GM19452 (cell line): ENCODE results near the gene ASF1A.
"Not testable (repeated sequence)": the region's sequence is repeated elsewhere in the genome, so short reads cannot be mapped to it uniquely, and the experiment has no call there.

Source experiments
- ATAC-seq: cut with Tn5 transposase; IDR thresholded peaks from one replicate; pipeline ENCODE4 v1.9.1; 2021; ENCODE audit not compliant: unreplicated experiment

Gene ASF1A

DNA sequence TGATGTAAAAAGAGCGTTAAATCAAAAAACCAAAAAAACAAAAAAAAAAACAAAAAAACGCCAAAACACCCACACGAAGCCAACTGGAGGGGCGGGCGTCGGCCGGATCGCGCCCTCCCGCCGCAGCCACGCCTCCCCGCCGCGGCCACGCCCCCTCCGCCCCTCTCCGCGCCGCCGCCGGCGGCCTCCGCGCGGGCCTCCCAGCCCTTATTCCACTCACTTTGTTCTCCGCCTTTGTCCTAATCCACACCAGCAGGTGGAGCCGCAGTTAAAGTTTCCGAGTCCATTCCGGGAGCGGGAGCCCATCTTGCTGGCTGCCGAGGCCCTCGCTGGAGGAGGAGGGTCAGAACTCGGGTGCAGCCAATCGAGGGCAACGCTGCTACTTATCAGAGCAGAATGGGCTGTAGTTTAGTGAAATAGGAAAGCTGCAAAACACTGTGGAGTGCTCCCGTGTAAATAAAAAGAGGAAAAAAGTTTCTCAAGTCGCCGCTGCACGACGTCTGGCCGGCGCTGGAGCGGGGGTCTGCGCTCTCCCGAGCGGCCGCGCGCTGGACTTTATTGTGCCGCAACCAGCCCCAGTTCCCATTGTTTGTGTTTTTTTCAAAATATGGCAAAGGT is at the start of gene ASF1A:
Gene ASF1A, plus strand, starts transcription at position 346 of the 618 bp plus-strand sequence. Its CDS starts 262 bp downstream, at position 608.
- ATAC-seq, result peak; percentile 56

DNA sequence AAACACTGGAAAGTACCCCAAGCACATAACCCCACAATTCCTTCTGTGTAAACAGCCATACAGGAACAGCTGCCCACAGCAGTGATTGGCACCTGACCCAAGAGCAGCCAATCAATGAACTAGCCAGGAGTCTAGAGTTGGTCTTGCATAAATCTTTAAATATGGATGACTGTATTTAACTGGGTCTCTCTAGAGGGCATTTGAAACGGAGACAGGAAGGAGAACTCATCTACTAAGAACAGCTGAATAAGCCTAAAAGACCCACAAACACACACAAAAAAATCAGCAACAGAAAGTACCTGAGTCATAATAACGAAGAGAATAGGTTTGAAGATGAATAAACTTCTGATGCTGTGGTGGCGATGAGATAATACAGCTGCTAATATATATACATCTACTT is 49.0 kb upstream of the ASF1A start:
- ATAC-seq, result peak; percentile 39

DNA sequence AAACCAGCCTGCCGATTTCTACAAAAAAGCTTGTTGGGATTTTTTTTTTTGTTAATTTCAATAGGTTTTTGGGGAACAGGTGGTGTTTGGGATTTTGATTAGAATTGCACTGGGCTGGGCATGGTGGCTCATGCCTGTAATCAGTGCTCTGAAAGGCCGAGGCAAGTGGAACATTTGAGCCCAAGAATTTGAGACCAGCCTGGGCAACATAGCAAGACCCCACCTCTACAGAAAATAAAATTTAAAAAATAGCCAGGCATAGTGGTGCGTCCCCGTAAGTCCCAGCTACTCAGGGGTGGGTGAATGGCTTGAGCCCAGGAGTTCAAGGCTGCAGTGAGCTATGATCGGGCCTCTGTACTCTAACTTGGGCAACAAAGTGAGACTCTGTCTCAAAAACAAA is 40.5 kb upstream of the ASF1A start:
- ATAC-seq, result no peak

DNA sequence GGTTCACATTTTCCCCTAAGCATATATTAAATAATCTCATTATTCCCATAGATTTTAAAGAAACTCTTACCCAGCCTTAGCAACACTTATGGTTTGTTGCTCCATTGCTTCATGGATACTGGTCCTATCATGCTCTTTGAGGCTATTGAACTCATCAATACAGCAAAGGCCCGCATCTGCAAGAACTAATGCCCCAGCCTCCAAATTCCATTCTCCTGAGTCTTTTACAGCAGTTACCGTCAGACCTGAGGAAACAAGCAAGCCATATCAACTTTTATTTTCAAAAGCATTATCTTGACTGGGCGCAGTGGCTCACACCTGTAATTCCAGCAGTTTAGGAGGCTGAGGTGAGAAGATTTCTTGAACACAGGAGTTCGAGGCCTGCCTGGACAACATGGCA is 37.7 kb upstream of the ASF1A start:
- no peak for ATAC-seq

DNA sequence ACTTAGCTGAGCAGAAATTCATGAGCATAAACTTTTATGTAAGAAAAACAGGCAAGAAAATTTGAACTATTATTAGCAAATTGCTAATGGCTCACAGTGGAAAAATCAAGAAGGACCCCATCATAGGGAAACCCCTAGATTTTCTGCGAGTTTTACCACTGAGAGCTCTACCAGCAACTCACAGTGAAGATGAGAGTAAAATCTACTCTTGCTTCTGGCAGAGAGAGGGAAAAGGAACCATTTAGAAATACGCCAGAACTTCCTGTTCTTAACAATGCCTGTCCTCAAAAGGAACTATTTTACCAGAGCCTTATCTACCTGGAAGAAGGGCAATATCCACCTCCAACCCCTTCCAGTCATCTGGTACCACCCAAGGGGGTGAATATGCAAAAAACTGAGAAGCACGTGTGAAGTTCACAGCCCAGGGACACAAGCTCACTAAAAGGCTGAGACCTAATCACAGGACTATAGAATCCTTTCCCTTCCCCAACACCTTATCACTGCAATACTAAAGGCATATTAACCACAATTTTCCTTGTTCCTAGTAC is 34.4 kb upstream of the ASF1A start:
- peak; percentile 50 for ATAC-seq

DNA sequence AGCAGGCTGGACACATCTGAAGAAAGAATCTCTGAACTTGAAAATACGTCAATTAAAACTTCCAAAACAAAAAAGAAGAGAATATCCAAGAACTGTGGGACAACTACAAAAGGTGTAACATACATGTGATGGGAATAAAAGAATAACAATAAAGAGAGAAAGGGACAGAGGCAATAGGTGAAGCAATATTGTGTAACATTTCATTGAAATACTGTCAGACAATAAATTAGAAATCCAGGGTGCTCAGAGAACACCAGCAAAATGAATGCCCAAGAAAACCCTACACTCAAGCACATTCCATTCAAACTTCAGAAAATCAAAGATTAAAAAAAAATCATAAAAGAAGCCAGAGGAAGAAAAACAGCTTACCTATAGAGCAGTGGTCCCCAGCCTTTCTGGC is 33.6 kb upstream of the ASF1A start:
- no peak for ATAC-seq

DNA sequence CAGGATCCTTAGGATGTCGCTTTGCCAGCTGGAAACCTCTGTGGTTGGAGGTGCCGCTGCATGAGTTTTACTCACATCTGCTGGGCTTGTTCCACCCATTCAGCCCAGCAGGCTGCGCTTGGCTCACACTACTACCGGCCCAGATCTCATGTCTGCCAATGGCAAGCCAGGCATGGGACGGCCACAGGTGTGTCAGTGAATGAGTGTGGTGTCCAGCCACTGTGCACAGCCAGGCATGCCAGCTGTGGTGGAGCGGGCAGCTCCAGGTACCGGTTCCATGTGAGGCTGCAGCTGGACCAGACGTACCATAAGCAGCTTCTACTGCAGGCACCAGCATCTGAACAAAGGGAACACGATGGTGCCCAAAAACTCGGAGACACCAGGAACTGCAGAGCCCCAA is 33.1 kb upstream of the ASF1A start:
- ATAC-seq, result no peak

DNA sequence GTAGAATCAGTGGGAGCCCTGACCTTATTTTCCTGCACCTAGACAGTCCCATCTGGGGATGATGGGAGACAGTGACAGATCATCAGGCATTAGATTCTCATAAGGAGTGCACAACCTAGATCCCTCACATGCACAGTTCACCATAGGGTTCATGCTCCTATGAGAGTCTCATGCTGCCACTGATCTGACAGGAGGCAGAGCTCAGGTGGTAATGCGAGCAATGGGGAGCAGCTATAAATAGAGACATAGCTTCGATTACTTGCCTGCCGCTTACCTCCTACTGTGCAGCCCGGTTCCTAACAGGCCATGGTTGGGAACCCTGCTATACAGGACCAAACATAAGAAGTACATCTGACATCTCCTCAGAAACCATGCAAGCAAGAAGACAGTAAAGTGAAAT is 31.5 kb upstream of the ASF1A start:
- no peak for ATAC-seq

DNA sequence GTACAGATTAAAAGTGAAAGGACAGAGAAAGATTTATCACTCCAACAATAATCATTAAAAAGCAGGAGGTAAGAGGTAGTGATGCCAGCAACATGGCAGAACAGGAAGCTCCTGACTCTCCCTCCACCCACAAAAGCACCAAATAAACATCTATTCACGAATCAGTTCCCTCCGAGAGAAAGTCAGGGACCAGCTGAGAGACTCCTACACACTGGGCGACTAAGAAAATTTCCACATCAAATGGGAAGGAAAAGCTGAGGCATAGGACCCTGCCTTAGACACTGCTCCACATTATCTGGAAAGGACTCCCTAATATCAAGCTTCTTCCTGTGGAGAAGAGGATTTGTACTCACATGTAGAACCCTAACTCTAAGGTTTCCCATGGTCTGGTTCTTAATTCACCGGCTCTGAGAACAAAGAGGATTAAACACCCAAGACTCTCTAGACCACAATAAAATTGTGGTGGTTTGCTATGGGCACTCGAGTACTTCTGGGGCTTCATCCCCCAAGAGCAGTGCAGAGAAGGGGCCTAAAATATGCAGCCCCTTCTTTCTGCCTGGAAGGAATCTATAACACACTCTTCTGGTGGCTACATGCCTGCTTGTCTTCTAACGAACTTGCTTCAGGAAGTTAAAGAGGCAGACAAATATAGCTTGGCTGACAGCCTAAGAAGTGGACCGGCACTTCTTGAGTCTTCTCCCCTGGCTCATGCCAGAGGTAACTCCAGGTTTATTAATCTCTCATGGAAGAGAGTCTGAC is 29.4 kb upstream of the ASF1A start:
- ATAC-seq, result no peak

DNA sequence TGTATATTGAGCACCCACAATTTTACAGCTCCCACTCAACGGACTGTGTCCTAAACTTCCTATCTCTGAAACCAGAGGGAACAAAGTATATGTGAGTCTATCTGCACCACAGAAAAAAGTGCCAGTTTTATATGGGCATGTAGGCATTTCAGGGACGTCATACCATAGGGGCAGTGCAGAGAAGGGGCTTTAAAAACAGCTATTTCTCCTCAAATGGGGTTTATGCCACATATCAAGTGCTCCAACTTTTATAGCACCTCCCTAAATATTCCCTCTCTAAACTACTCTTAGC is 28.9 kb upstream of the ASF1A start:
- no peak for ATAC-seq

DNA sequence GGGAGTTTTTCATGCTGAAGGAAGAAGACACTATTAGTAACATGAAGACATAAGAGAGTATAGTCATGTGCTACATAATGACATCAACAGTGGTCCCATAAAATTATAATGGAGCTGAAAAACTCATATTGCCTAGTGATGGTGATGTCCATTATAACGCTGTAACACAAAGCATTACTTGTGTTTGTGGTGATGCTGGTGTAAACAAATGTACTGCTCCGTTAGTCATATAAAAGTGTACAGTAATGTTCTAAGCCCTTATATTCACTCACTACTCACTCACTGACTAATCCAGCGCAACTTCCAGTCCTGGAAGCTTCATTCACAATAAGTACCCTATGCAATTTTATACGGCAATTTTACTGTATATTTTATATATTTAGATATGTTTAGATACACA is 26.8 kb upstream of the ASF1A start:
- ATAC-seq, result no peak

DNA sequence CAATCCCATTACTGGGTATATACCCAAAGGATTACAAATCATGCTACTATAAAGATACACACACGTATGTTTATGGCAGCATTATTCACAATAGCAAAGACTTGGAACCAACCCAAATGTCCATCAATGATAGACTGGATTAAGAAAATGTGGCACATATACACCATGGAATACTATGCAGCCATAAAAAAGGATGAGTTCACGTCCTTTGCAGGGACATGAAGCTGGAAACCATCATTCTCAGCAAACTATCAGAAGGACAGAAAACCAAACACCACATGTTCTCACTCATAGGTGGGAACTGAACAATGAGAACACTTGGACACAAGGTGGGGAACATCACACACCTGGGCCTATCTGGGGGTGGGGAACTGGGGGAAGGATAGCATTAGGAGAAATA is 25.1 kb upstream of the ASF1A start:
- ATAC-seq, result not testable (repeated sequence)

DNA sequence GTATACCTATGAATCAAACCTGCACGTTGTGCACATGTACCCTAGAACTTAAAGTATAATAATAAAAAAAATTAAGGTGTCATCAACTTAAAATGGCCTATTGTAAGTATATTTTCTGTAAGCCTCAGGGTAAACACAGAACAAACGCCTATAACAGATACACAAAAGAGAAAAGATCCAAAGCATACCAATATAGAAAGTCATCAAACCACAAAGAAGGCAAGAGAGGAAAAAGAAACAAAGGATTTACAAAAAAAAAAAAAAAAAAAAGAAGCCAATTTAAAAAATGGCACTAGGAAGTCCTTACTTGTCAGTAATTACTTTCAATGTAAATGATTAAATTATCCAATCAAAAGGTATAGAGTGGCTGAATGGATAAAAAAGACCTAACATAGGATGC is 24.6 kb upstream of the ASF1A start:
- no peak for ATAC-seq

DNA sequence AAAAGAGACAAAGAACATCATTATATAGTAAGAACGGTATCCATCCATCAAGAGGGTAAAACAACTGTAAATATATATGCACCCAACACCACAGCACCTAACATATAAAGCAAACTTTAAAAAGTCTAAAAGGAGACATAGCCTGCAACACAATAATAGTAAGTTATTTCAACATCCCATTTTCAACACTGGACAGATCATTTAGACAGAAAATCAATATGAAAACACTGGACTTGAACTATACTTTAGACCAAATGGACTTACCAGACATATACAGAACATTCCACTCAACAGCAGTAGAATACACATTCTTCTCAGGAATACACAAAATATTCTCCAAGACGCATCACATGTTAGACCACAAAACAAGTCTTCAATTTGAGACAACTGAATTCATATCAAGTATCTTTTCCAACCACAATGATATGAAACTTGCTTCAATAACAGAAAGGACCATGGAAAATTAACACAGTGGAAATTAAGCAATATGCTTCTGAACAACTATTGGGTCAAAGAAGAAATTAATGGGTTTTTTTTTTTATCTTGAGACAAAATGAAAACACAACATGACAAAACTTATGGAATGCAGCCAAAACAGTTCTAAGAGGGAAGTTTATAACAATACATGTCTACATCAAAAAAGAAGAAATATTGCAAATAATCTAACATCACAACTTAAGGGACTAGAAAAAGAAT is 23.9 kb upstream of the ASF1A start:
- ATAC-seq, result no peak

DNA sequence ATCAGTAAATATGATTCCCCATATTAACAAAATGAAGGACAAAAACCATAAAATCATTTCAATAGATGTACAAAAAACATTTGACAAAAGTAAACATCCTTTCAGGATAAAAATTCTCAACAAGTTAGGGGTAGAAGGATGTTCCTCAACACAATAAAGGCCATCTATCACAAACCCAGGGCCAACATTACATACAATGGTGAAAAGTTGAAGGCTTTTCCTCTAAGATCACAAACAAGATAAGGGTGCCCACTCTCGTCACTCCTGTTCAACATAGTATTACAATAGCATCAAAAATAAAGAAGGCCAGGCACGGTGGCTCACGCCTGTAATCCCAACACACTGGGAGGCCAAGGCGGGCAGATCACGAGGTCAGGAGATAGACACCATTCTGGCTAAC is 22.6 kb upstream of the ASF1A start:
- no peak for ATAC-seq

DNA sequence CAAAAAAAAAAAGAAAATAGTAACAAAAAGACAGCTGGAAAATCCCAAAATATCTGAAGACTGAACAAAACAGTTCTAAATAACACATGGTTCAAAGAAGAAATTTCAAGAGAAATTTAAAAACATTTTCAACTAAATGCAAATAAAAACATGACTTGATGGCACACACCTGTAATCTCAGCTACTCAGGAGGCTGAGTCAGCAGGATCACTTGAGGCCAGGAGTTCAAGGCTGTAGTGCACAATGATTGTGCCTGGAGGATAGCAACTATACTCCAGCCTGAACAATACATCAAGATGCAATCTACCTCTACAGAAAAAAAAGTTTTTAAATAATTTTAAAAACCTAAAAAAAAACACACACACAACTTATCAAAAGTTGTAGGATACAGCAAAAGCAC is 21.6 kb upstream of the ASF1A start:
- ATAC-seq, result no peak

DNA sequence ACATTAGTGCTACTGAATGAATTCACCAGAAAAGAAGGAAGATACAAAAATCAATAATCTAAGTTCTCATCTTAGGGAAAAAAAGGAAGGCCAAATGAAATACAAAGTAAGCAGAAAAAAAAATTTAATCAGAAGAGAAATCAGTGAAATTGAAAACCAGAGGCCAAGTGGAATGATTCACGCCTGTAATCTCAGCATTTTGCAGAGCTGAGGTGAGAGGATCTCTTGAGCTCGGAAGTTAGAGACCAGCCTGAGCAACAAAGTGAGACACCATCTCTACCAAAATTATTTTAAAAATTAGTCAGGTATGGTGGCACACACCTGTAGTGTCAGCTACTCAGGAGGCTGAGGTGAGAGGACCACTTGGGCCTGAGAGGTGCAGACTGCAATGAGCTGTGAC is 21.2 kb upstream of the ASF1A start:
- ATAC-seq, result no peak

DNA sequence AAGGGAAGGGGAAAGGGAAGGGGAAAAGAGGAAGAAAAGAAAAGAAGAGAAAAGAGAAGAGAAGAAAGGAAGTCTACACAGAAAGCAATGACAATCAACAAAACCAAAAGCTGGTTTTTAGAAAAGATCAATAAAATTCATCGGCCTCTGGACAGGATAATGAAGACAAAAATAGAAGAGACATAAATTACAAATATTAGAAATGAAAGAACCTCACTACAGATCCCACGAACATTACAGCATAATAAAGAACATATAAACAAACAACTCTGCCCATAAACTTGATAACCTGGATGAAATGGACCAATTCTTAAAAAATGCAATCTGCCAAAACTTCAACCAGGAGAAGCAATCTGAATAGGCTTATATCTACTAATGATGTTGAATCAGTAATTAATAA is 20.7 kb upstream of the ASF1A start:
- ATAC-seq, result no peak

DNA sequence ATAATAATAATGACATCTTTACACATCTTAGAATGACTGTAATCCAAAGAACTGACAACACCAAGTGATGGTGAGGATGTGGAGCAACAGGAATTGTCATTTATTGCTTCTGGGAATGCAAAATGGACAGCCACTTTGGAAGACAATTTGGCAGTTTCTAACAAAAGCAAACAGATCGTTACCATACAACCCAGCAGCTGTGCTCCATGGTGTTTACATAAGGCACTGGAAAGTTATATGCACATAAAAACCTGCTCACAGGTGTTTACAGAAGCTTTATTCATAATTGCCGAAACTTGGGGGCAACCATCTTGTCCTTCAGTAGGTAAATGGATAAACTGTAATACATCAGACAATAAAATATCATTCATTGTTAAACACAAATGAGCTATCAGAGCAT is 18.3 kb upstream of the ASF1A start:
- ATAC-seq, result no peak

DNA sequence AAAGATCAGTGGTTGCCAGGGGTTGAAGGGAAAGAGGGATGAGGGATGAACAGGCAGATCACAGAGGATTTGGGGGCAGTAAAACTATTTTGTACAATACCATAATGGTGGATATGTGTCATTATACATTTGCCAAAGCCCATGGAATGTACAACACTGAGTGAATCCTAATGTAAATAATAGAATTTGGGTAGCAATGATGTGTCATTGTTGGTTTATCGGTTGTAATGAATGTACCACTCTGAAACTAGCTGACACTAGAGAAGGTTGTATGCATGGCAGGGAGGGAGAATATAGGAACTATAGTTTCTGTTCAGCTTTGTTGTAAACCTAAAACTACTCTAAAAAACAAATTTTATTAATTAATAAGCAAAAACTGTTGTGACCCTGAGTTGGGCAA is 17.8 kb upstream of the ASF1A start:
- no peak for ATAC-seq

DNA sequence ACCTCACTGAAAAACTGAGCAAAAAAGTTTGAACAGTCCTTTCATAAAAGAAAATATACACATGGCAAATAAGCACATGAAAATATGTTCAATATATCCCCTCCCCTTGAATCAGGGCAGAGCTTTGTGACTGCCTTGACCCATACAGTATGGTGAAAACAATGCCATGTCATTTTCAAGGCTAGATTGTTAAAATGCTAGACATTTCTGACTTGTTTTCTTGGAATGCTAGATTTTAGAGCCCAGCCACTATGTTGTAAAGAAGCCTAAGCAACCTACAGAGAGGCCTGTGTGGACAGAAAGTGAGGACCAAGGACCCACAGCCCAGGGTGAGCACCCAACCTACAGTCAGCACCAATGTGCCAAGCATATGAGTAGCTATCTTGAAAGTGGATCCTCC is 17.1 kb upstream of the ASF1A start:
- ATAC-seq, result no peak

DNA sequence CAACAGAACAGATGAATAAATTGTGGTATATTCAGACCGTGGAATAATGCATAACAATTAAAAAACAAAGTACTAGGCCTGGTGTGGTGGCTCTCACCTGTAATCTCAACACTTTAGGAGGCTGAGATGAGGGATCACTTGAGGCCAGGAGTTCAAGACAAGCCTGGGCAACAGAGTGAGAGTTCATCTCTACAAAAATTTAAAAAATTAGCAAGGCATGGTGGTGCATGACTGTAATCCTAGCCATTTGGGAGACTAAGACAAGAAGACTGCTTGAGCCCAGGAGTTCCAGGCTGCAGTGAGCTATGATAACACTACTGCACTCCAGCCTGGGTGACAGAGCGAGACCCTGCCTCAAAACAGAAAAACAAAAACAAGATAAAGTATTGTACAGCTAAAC is 16.1 kb upstream of the ASF1A start:
- ATAC-seq, result no peak
